ENCODE data around the gene FERMT3.

Gene FERMT3

DNA sequence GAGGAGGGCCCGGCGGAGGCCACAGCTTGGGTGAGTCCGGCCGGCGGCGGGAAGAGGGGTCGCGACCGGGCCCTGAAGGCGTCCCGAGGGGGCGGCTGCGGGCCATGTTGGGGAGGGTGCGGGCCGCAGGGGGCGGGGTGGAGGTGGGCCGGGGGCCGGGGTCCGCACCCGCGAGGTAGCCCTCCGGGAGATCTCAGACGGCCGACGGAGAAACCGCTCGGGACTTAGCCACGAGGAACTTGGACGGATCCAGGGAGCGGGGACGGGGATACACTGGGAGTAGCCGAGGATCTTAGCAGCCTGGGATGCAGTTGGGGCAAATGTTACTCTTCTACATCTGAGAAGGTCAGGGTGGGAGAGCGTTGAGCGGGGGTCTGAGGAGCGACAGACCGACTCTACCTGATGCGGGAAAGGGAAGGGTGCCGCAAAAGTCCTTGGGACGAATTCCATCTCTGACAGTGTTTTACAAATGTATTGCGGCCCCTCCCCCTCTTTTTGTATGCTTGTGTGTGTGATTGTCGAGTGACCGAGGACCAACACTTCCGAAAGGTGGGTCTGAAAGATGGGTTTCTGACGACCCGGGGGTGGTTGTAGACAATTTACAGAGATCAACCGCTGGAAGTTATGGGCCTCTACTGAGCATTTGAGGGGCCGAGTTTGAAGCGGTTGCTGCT, 19.9 kb upstream of the FERMT3 start:
- DNase-seq (ENCODE audit: low spot score): peak; percentile 64

DNA sequence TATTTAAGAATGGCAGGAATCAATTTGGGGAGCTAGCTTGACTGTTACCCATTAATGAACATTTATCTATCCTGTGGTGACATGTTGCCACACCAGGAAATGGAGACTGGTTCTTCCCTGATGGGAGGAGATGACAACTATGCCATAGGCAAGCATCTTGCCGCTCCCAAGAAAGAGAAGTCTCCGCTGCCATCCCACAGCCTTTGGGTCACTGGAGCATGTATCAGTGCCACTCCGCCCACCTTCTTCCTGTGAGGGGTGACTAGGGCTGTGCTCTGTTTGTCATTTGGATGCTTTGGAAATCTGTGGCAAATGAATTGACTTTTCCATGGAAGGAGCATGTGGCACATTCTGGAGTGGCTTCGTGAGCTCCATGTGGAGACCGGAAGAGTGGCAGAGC, 14.1 kb upstream of the FERMT3 start:
- DNase-seq (ENCODE audit: low spot score): no peak

DNA sequence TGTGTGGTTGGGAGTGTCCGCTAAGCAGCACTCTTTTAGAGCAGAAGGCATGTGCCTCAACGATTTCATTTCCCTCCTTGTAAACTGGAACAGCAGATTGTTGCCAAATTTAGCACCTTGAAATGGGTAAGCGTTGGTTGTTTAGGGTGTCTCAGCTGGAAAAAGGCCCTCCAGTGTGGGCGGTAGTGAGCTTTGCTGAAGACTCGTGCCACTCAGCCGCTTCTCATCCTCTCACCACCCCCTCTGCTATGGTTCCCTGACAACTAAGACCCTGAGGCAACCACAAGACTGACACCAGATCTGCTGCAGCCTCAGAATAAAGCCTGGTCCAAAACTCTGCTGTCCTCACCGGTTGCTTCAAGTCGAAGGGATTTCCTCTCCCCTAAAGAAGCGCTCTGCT, 9.9 kb upstream of the FERMT3 start:
- no peak for DNase-seq (ENCODE audit: low spot score)

- no peak for DNase-seq (ENCODE audit: low spot score)
These were observed 8.0 kb upstream of the FERMT3 start for GRCh38 chr11:64198511-64198910.

- no peak for DNase-seq (ENCODE audit: low spot score)
These were observed 5.0 kb upstream of the FERMT3 start for GRCh38 chr11:64201543-64201942.

- DNase-seq (ENCODE audit: low spot score): no peak
These were observed 3.5 kb upstream of the FERMT3 start for GRCh38 chr11:64202992-64203391.

GRCh38 chr11:64203421-64204079, 3.0 kb upstream of the FERMT3 start:
- DNase-seq (ENCODE audit: low spot score): no peak

GRCh38 chr11:64204080-64204440, 2.5 kb upstream of the FERMT3 start:
- no peak for DNase-seq (ENCODE audit: low spot score)

- DNase-seq (ENCODE audit: low spot score): peak; percentile 90
These were observed 2.0 kb upstream of the FERMT3 start for GRCh38 chr11:64204464-64204989.

DNA sequence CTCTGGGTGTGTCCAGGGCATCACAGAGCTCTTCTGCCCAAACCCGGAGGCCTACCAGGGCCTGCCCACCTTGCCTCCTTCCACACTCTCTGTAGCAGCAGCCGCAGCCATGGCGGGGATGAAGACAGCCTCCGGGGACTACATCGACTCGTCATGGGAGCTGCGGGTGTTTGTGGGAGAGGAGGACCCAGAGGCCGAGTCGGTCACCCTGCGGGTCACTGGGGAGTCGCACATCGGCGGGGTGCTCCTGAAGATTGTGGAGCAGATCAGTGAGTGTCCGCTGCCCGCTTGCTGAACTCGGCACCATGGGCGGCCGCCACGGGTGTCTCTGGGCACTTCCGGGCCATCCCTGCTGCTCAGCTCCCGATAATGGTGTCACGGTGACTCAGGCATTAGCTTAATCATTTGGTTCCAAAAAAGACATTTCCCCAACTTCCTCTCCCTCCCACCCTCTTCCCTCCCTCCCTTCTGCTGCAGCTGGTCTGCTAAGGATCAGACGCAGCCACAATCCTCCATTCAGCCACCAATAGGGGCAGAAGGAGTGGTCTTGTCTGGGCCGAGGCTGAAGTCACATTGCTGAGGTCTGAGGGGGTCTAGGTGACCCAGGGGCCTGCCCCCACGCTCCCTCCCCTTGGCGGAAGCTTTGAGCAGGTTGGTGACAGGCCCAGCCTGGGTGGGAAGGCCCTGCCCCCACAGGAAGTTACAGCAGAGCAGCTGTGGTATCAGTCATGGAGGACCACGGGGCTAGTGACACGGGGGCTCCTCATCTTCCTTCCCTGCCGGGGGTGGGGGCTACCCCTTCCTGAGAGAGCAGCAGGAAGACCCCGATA, 950 bp downstream of the FERMT3 start:
- DNase-seq (ENCODE audit: low spot score): peak; percentile 79

GRCh38 chr11:64208086-64208795, 1.7 kb downstream of the FERMT3 start:
- no peak for DNase-seq (ENCODE audit: low spot score)

DNA sequence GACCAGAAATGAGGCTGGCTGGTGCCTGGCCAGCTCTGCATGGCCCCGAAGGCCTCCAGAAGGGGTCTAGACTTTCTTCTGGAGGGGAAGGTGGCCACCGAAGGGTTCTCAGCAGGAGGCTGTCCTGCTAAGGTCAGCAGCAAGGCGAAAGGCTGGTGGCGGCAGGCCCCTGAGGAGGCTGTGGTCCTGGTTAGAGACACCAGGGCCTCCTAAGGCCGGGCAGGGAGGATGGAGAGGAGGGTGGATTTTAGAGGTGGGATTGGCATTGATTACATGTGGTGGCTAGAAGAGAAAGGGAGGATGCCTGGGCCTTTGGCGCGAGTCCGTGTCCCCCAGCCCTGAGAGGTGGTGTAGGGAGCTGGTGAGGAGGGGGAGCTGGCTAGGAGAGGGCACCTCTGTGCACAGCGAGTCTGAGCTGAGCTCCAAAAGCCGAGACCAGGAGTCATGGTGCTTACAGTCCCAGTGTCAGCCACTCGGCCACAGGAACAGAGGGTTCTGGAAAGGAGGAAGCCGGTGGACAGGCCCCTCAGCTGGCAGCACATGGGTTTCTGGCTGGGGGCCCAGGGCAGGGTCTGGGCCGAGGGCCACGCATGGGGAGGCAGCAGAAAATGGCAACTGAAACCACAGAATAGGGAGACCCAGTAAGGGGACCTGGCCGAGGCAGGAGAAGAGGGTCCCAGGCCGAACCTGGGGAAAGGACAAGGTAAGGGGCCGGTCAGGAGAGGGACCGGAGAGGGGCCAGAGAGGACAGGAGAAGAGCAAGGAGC, 2.5 kb downstream of the FERMT3 start:
- no peak for DNase-seq (ENCODE audit: low spot score)

DNA sequence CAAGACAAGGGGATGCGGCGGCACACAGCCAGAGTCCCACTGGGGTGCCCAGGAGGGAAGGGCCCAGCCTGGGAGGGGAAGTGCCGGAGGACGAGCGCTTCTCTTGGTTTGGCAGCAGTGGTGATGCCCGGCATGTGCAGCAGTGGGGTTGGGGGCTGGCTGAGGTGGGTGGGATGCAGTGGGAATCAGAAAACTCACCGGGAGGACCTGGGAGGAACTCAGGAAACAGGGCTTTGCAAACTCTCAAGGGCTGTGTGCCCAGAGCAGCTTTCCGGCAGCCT, 3.0 kb downstream of the FERMT3 start:
- DNase-seq (ENCODE audit: low spot score): no peak

DNA sequence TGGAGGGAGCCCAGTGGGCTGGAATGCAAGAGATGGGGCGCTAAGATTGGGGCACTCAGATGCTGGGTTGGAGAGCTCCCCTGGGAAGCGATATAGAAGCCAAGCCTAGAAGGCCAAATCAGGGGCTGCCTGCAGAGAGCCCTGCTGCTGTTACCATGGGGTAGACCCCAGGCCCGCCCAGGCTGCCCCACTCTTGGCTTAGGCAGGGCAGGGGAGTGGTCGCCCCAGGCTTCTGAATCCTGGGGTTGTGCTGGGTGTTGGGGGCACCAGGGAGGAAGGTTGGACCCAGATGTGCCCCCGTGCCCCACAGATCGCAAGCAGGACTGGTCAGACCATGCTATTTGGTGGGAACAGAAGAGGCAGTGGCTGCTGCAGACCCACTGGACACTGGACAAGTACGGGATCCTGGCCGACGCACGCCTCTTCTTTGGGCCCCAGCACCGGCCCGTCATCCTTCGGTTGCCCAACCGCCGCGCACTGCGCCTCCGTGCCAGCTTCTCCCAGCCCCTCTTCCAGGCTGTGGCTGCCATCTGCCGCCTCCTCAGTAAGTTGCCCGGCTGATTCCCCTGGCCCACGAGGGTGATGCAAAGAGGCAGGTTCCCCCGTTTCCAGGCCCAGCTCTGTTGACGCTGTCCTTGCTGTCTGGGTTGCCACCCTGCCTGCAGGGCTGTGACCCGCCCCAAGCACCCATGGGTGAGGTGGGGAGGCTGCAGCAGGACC, 3.9 kb downstream of the FERMT3 start:
- no peak for DNase-seq (ENCODE audit: low spot score)

- no peak for DNase-seq (ENCODE audit: low spot score)
These were observed 4.8 kb downstream of the FERMT3 start for GRCh38 chr11:64211181-64211872.

DNA sequence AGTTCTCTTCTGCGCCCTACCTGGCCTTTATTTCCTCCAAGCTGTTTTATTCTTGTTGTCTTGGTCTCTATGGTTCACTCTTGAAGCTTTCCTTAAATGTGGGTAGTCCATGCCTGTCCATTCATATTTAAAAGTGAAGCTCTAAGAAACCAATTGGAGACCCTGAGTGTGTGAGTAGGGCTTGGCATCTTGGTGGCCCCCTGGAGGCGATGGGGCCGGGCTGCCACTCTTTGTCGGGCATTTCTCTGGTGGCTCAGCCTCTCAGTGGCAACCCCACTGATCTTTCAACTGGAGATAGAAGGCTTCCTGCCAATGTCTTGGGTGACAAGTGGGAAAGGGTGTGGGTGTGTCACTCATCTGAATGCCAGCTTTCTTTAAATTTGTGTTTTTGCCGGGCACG, 10.4 kb downstream of the FERMT3 start:
- no peak for DNase-seq (ENCODE audit: low spot score)

DNA sequence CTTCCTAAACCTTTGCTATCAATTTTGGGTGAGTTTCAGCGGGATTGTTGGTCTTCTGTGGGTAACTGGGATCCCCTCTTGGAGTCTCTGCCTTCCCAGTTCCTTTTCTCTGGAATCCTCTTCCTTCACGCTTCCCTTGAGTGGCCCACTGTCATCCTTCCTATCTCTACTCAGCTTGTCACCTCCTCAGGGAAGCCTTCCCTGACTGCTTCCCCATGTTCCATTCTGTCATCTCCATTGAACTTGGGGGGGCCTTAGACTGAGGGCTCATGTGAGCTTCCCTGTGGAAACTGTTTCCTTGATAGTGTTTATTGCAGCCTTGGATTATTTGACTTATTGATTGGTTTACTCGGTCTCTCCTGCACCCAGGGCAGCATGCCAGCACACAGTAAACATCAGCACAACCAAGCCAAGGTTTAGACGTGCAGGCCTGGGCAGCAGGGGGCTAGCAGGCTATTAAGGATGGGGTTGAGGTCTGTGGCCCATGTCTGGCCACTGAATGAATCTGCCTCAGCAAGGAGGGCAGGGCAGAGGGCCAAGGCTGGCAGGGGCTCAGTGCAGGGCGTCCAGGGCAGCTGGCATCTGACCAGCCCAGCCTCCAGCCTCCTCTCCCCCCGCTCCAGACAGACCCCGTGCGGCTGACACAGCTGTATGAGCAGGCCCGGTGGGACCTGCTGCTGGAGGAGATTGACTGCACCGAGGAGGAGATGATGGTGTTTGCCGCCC, 12.3 kb downstream of the FERMT3 start:
- DNase-seq (ENCODE audit: low spot score): no peak

DNA sequence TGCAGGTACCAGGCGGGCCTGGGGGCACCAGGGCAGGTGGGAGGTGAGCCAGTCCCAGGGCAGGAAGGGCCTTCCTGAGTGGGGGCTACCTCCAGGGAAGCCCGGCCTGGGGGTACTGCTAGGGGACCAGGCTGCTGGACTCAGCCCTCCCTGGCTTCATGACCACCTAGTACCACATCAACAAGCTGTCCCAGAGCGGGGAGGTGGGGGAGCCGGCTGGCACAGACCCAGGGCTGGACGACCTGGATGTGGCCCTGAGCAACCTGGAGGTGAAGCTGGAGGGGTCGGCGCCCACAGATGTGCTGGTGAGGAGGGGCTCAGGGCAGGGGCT, 12.8 kb downstream of the FERMT3 start:
- no peak for DNase-seq (ENCODE audit: low spot score)

- DNase-seq (ENCODE audit: low spot score): no peak
These were observed 13.2 kb downstream of the FERMT3 start for GRCh38 chr11:64219755-64220154.

GRCh38 chr11:64220271-64220670, 13.8 kb downstream of the FERMT3 start:
- DNase-seq (ENCODE audit: low spot score): no peak

Measured in CD4-positive, alpha-beta T cell treated with Interleukin-2 at 100 ng/mL for 4 hours (primary cell).